GM18907 (cell line): ENCODE measurements around the gene PAMR1.
"Not testable (repeated sequence)": the region's sequence is repeated elsewhere in the genome, so short reads cannot be mapped to it uniquely, and the experiment has no call there.

ENCODE experiments used
- ATAC-seq: cut with Tn5 transposase; IDR thresholded peaks from one replicate; pipeline ENCODE4 v1.9.1; 2021; ENCODE audit warnings: mild to moderate bottlenecking, moderate library complexity; ENCODE audit not compliant: unreplicated experiment

PAMR1 gene

GRCh38 chr11:35525501-35526175 lies at the start of gene PAMR1:
TSS of gene PAMR1 (minus strand) at chr11:35525616. CDS start at chr11:35525585, 31 bp downstream.
- peak; percentile 67 for ATAC-seq

GRCh38 chr11:35571696-35572095 lies 46.3 kb upstream of the PAMR1 start:
- ATAC-seq = no peak

GRCh38 chr11:35567737-35568465 lies 42.5 kb upstream of the PAMR1 start:
- ATAC-seq = no peak

- no peak for ATAC-seq
Observed at GRCh38 chr11:35566885-35567284, 41.5 kb upstream of the PAMR1 start.

- ATAC-seq = no peak
Observed at GRCh38 chr11:35566181-35566580, 40.8 kb upstream of the PAMR1 start.

- no peak for ATAC-seq
Observed at GRCh38 chr11:35564245-35564595, 38.8 kb upstream of the PAMR1 start.

- no peak for ATAC-seq
Observed at GRCh38 chr11:35563484-35564244, 38.2 kb upstream of the PAMR1 start.

GRCh38 chr11:35559949-35560348 lies 34.5 kb upstream of the PAMR1 start:
- no peak for ATAC-seq

GRCh38 chr11:35558513-35558912 lies 33.1 kb upstream of the PAMR1 start:
- no peak for ATAC-seq

GRCh38 chr11:35555488-35555887 lies 30.1 kb upstream of the PAMR1 start:
- no peak for ATAC-seq

GRCh38 chr11:35554491-35555437 lies 29.3 kb upstream of the PAMR1 start:
- no peak for ATAC-seq

GRCh38 chr11:35553831-35554230 lies 28.4 kb upstream of the PAMR1 start:
- no peak for ATAC-seq

- ATAC-seq = no peak
Observed at GRCh38 chr11:35553021-35553420, 27.6 kb upstream of the PAMR1 start.

GRCh38 chr11:35552616-35553015 lies 27.2 kb upstream of the PAMR1 start:
- ATAC-seq = no peak

- ATAC-seq = no peak
Observed at GRCh38 chr11:35550374-35551036, 25.1 kb upstream of the PAMR1 start.

- ATAC-seq = no peak
Observed at GRCh38 chr11:35549787-35550186, 24.4 kb upstream of the PAMR1 start.

GRCh38 chr11:35548925-35549561 lies 23.6 kb upstream of the PAMR1 start:
- ATAC-seq = no peak

GRCh38 chr11:35547995-35548394 lies 22.6 kb upstream of the PAMR1 start:
- not testable (repeated sequence) for ATAC-seq

GRCh38 chr11:35546317-35546716 lies 20.9 kb upstream of the PAMR1 start:
- no peak for ATAC-seq
